GM18858 (cell line): Measurements from ENCODE around the gene MRAS.

Source experiments
- ATAC-seq: cut with Tn5 transposase; IDR thresholded peaks from one replicate; pipeline ENCODE4 v1.9.1; 2021; ENCODE audit not compliant: unreplicated experiment

Gene MRAS

DNA sequence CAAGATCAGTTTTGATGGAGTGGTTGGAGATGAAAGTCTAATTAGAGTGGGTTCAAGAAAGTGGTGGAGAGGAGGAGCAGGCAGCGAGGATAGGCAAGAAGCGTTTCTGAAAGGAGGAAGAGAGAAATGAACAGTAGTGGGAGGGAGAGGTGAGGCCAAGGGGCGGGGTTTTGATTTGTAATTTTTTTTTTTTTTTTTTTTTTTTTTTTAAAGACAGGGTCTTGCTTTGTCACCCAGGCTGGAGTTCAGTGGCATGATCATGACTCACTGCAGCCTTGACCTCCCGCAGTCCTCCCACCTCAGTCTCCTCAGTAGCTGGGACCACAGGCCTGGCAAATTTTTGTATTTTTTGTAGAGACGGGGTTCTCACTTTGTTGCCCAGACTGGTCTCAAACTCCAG is 36.6 kb downstream of the MRAS start:
- ATAC-seq = no peak

DNA sequence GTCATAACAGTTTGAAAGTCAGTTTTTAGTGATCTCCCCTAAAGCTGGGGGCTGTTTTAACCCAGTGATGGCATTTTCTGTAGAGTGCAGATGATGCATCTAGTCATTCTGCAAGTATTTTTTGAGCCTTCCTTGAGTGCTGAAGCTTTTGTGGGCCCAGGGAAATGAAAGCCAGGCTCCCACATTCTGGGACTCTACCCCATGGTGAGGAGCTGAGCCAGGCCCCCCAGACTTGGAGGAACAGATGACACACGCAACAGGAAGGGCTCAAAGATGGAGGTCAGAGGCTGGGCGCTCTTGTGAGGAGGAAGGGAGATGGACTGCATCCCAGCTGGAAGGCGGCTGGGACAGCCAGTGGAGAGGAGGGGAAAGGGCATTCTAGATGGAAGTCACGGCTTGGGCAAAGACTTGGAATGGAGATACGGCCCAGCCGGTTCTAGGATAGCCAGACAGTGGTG is 40.8 kb downstream of the MRAS start:
- no peak for ATAC-seq

GRCh38 chr3:138389841-138390581 is 41.6 kb downstream of the MRAS start:
- no peak for ATAC-seq

DNA sequence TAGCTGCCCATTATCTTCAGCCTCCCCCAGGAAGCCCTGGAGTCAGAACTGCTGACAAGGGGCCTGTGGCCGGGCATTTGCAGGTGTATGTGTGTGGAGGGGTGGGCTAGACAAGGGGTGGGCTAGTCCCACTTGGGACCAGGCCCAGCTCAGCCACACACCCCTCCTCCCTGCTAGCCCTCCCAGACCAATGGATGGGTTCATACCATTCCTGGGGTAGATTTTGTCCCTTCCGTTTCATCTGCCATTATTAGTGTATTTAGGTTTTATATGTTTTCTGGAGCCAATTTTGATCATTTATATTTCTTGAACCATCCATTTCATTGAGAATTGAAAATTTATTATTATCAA is 42.2 kb downstream of the MRAS start:
- no peak for ATAC-seq

GRCh38 chr3:138394156-138394555 is 45.8 kb downstream of the MRAS start:
- ATAC-seq = no peak

GRCh38 chr3:138394686-138395085 is 46.3 kb downstream of the MRAS start:
- ATAC-seq = no peak

- no peak for ATAC-seq
Observed at GRCh38 chr3:138395865-138396751, 47.7 kb downstream of the MRAS start.

DNA sequence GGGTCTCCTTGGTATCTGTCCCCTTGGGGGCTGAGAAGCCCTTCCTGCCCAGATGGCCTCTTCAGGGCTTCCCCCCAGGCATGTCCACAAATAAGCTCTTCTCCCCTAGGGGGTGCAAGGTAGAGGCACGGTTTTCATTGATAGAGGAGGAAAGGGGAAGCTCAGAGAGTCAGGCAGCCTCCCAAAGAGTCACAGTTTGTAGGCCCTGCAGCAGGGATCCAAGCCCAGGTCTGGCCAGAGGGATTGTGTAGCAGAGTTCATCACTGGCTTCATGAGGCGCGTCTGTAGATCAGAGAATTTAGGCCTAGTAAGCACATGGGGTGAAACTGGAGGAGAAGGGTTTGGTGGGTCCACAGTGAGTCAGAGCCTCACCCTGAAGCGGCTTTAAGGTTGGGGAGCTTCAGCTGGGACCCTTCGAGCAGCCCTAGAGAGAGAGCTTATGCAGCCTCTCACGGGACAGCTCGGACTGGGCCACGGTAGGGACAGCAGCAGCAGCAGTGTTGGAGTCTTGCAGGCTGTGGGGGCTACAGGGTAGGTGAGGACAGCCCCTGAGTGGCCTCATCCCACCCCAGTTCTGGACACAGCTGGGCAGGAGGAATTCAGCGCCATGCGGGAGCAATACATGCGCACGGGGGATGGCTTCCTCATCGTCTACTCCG is 48.5 kb downstream of the MRAS start:
- no peak for ATAC-seq

DNA sequence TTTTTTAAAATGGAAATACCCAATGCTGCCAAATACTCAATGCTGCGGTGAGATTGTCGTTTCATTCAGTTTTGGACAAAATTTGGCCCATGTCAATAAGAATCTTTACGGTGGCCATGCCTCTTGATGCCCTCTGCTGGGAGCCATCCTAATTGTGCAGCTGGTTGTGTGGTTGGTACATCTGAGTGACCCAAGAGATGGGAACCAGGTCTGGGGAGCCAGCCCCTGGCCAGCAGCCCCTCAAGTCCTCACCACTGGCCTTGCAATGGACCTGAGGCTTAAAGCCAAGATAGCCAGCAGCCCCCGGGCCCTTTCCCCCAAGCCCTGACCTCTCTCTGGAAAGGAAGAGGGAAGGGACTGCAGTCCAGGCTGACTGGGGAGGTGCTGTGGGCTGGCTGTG is 49.6 kb downstream of the MRAS start:
- ATAC-seq = no peak

DNA sequence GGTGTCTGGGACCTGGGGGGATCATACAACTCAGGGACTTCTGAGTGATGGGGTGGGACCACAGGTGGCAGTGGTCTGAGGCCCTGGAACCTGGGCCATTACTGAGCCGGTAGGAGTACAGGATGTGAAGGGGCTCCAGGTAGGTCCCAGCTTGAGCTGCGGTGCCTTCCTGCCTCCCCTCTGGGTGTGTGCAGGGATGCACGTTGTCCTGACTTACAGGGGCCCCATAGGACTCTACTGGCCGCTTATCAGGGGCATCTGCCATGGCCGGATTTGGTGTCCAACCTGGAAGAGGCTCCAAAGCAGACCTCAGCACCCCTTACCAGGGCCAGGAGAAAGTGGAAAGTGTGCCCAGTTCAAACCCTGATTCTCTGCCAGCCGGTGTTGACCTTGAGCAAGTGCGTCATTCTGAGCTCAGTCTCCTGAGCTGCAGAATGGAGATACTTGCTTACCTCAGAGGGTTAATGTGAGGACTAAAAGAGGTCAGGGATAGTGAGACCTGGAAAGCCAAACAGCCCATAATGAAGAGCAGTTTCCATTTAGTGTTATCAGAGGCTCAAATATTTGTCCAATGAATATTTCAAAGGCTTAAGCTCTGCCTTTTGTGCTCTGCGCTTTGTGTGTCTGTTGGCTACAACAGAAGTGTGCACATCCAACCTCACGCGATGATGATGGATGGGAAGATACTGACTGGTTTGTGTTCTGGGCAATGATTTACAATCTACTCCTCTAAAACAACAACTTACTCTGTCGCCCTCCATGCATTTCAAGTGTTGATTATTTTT is 50.6 kb downstream of the MRAS start:
- ATAC-seq = no peak

DNA sequence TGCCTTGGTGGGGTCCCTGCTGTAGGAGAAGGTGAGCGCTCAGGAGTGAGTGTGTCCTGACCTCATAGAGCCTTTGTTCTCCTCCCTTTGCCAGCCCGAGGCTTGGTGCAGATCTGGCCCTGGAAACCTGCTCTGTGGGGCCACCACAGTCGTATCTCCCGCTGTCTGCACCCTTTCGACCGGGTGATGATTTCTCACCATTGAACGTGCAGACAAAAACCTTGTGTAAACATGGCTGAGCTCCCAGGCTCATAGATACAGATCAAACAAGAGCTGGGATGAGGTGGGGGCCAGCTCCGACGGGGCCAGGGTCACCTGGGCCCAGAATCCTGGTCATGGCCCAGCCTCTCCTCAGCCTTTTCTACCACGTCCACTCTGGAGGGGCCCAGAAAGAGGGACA is 51.4 kb downstream of the MRAS start:
- no peak for ATAC-seq

GRCh38 chr3:138400651-138401070 is 52.3 kb downstream of the MRAS start:
- ATAC-seq = no peak

DNA sequence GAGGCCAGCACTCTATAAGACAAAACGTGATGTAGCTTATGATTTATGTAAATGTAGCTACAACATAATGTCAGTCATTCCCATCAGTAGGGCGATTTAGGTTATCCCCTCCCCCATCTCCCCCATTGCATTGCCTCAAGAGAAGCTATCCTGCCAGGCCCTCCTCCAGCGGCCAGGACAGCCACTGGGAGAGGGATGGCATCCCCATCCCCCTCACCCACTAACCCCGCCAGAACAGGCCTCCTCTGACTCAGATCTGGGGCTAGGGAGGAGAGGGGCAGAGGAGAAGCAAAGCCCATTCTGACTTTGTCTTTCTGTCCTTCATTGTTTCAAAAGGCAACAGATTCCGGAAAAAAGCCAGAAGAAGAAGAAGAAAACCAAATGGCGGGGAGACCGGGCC is 53.5 kb downstream of the MRAS start:
- ATAC-seq = no peak

DNA sequence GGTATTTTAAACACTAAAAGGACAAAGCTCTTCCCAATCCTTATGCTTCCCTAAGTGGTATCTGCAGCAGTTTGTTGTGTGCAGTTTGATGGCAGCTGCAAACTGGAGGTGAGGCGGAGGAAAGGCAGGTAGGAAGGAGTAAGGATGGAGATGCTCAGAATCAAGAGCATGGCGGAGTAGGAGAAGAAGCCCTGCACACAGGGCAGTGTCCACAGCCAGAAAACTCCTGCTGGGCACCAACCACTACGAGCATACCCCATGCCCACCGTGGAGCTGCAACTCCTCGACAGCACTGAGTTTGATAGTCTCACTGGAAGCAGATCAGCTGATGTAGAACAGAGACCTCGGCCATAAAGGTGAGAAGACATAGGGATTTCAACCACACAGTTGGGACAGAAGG is 55.7 kb downstream of the MRAS start:
- no peak for ATAC-seq

- ATAC-seq = no peak
Observed at GRCh38 chr3:138405001-138405400, 56.6 kb downstream of the MRAS start.

DNA sequence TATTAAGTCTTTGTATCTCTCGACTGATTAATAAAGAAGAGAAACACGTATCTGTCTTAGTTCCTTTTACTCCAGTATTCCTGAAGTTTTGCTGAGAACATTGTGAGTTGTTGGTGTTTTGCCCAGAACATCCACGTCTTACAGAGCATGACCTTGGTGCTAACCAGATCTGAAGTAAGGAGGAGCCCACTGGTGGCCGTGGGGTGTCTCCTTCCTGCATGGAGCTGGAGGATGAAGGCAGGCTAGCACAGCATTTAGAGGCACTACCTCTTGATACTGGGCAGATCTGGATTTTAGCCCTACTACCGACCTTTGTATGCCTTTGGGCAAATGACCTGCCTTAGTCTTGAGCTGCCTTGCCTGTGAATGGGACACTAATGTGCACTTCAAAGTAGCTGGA is 57.1 kb downstream of the MRAS start:
- no peak for ATAC-seq

GRCh38 chr3:138406606-138407005 is 58.2 kb downstream of the MRAS start:
- no peak for ATAC-seq

- ATAC-seq = no peak
Observed at GRCh38 chr3:138407236-138407907, 59.0 kb downstream of the MRAS start.

- no peak for ATAC-seq
Observed at GRCh38 chr3:138408751-138409570, 60.6 kb downstream of the MRAS start.
